ENCODE data around the gene SLC2A9.

The SLC2A9 gene

GRCh38 chr4:9866931-9867330 lies 154.4 kb downstream of the SLC2A9 start:
- Histone ChIP-seq H3K27me3 (ENCODE audit: insufficient read depth, low read length, poor library complexity, severe bottlenecking) (no peaks in the 10 kb centered on the region), H3K9me3 (ENCODE audit: insufficient read depth, low read depth, low read length) (no peaks in the 10 kb centered on the region; the same call in 1 of the 2 replicates), H2AFZ (ENCODE audit: low read length) (no peak overlapping the region), H3K9me2 (replicated peaks; ENCODE audit: low read depth, low read length) (no peaks in the 10 kb centered on the region), H3K79me2 (ENCODE audit: insufficient read depth, low read length) (no peaks in the 10 kb centered on the region), H3K36me3 (ENCODE audit: insufficient read depth, low read length) (no peaks in the 10 kb centered on the region), H3K4me3 (ENCODE audit: low read length, poor library complexity, severe bottlenecking) (no peak overlapping the region), H3K4me2 (ENCODE audit: low read depth, low read length, poor library complexity, severe bottlenecking) (no peak overlapping the region), H3K9ac (ENCODE audit: low read depth, low read length, poor library complexity, severe bottlenecking) (no peak overlapping the region), H3F3A (ENCODE audit: low read depth) (no peaks in the 10 kb centered on the region), H3K4me1 (ENCODE audit: insufficient read depth, low read length, poor library complexity, severe bottlenecking) (no peaks in the 10 kb centered on the region), H4K20me1 (ENCODE audit: insufficient read depth, low read length, poor library complexity, severe bottlenecking) (no peaks in the 10 kb centered on the region)
- TF ChIP-seq CTCF (conservative IDR thresholded peaks at IDR 0.05; ENCODE audit: low read length) = no peak
- no peak for TF ChIP-seq EZH2phosphoT487 (IDR thresholded peaks at IDR 0.05; ENCODE audit: borderline replicate concordance)

- Histone ChIP-seq H3K27me3 (ENCODE audit: insufficient read depth, low read length, poor library complexity, severe bottlenecking) (no peaks in the 10 kb centered on the region), H3K36me3 (ENCODE audit: insufficient read depth, low read length) (no peaks in the 10 kb centered on the region), H3K9me3 (ENCODE audit: insufficient read depth, low read depth, low read length) (no peaks in the 10 kb centered on the region), H3K4me1 (ENCODE audit: insufficient read depth, low read length, poor library complexity, severe bottlenecking) (no peaks in the 10 kb centered on the region), H3F3A (ENCODE audit: low read depth) (no peaks in the 10 kb centered on the region), H3K4me3 (ENCODE audit: low read length, poor library complexity, severe bottlenecking) (no peak overlapping the region), H4K20me1 (ENCODE audit: insufficient read depth, low read length, poor library complexity, severe bottlenecking) (no peaks in the 10 kb centered on the region), H3K9me2 (replicated peaks; ENCODE audit: low read depth, low read length) (no peaks in the 10 kb centered on the region), H2AFZ (ENCODE audit: low read length) (no peak overlapping the region), H3K4me2 (ENCODE audit: low read depth, low read length, poor library complexity, severe bottlenecking) (no peak overlapping the region), H3K79me2 (ENCODE audit: insufficient read depth, low read length) (no peaks in the 10 kb centered on the region), H3K9ac (ENCODE audit: low read depth, low read length, poor library complexity, severe bottlenecking) (no peak overlapping the region)
- TF ChIP-seq CTCF (conservative IDR thresholded peaks at IDR 0.05; ENCODE audit: low read length) (no peak), EZH2phosphoT487 (IDR thresholded peaks at IDR 0.05; ENCODE audit: borderline replicate concordance) (no peak)
These were observed 159.7 kb downstream of the SLC2A9 start for GRCh38 chr4:9861561-9861960.

GRCh38 chr4:9859810-9860209 lies 161.5 kb downstream of the SLC2A9 start:
- no peaks in the 10 kb centered on the region for H3K4me1 ChIP-seq (ENCODE audit: insufficient read depth, low read length, poor library complexity, severe bottlenecking)
- no peaks in the 10 kb centered on the region for H3K36me3 ChIP-seq (ENCODE audit: insufficient read depth, low read length)
- no peaks in the 10 kb centered on the region for H3K9me2 ChIP-seq (replicated peaks; ENCODE audit: low read depth, low read length)
- H3K4me3 ChIP-seq (ENCODE audit: low read length, poor library complexity, severe bottlenecking) = no peak overlapping the region
- no peaks in the 10 kb centered on the region for H4K20me1 ChIP-seq (ENCODE audit: insufficient read depth, low read length, poor library complexity, severe bottlenecking)
- no peak for TF ChIP-seq CTCF (conservative IDR thresholded peaks at IDR 0.05; ENCODE audit: low read length)
- no peak for TF ChIP-seq EZH2phosphoT487 (IDR thresholded peaks at IDR 0.05; ENCODE audit: borderline replicate concordance)
- H3K4me2 ChIP-seq (ENCODE audit: low read depth, low read length, poor library complexity, severe bottlenecking) = no peak overlapping the region
- H2AFZ ChIP-seq (ENCODE audit: low read length) = no peak overlapping the region
- no peaks in the 10 kb centered on the region for H3K9me3 ChIP-seq (ENCODE audit: insufficient read depth, low read depth, low read length)
- H3K27me3 ChIP-seq (ENCODE audit: insufficient read depth, low read length, poor library complexity, severe bottlenecking) = no peaks in the 10 kb centered on the region
- no peak overlapping the region for H3K9ac ChIP-seq (ENCODE audit: low read depth, low read length, poor library complexity, severe bottlenecking)
- H3F3A ChIP-seq (ENCODE audit: low read depth) = no peaks in the 10 kb centered on the region
- no peaks in the 10 kb centered on the region for H3K79me2 ChIP-seq (ENCODE audit: insufficient read depth, low read length)

All from Loucy (cell line).